Activated T-helper 2 cell treated with anti-CD3 and anti-CD28 coated beads, Interferon-gamma antibody, Interleukin-2, Interleukin-4, amounts not matched to agents 10 μg/mL and 5 μg/mL and 100 μg/mL, durations not matched to agents 14 hours and 24 hours and 36 hours (primary cell): ENCODE results near the gene MAP3K7. TPM values are rescaled to one million over a fixed set of nuclear protein-coding genes. Genes with fewer than 3 reads are reported as not detected.

ENCODE experiments used
- DNase-seq: peaks from one replicate; pipeline ENCODE4 v3.0.0; 2021; ENCODE audit warnings: low spot score
- H3K27ac Mint-ChIP-seq: one replicate; pipeline ENCODE4 v1.8.0; 2021; ENCODE audit warnings: mixed read lengths
- H3K27me3 Mint-ChIP-seq: one replicate; pipeline ENCODE4 v1.8.0; 2021; ENCODE audit warnings: low read depth, mixed read lengths
- H3K36me3 Mint-ChIP-seq: one replicate; pipeline ENCODE4 v1.8.0; 2021; ENCODE audit warnings: low read depth, mixed read lengths
- H3K4me1 Mint-ChIP-seq: one replicate; pipeline ENCODE4 v1.8.0; 2021; ENCODE audit warnings: low read depth, mixed read lengths
- H3K4me3 Mint-ChIP-seq: one replicate; pipeline ENCODE4 v1.8.0; 2021; ENCODE audit warnings: low read depth, mild to moderate bottlenecking, moderate library complexity, mixed read lengths
- H3K9me3 Mint-ChIP-seq: one replicate; pipeline ENCODE4 v1.8.0; 2021; ENCODE audit warnings: mixed read lengths
- intact Hi-C: fragments of 100-400 bp; cut with micrococcal nuclease; formaldehyde crosslinking; loops from one replicate; pipeline ENCODE4 v1.15.1; 2023
- total RNA-seq: library from RNA; stranded (reverse); gene quantifications from 2 replicates; pipeline ENCODE4 v1.2.3, GENCODE V29; 2022

MAP3K7 gene
- total RNA-seq, 1 donor from 2014 or later = 32.1 TPM

DNA sequence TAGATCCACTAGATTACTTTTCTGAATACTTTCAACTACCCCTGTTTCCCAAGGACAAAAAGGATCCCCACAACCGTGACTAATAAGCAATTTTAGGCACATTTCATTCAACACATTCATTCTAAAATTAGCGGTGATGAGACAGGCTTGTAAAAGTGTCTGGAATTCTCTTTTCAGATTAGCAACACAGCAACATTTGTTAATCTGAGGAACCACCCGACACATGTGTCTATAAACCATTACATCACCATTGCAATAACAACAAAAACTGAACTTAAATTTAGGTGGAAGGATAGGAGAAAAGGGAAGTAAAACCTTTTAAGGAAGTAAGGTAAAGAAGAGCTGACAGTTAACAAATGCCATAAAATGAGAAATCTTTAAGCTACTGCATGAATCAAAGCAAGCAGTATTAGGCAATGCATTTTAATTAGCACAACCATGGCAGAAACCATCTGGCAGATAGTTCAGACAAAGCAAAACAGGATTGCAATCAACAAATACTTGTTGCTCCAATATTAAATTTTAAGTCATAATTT, 49.1 kb downstream of the MAP3K7 start:
- H3K27me3 Mint-ChIP-seq = no peaks in the 10 kb centered on the region
- H3K9me3 Mint-ChIP-seq = no peaks in the 10 kb centered on the region
- H3K36me3 Mint-ChIP-seq = peaks cover 32% of the 10 kb centered on the region
- intact Hi-C loops = no loop called here
- no peak overlapping the region for H3K27ac Mint-ChIP-seq
- H3K4me1 Mint-ChIP-seq = peaks cover 16% of the 10 kb centered on the region
- no peak overlapping the region for H3K4me3 Mint-ChIP-seq
- DNase-seq = no peak

DNA sequence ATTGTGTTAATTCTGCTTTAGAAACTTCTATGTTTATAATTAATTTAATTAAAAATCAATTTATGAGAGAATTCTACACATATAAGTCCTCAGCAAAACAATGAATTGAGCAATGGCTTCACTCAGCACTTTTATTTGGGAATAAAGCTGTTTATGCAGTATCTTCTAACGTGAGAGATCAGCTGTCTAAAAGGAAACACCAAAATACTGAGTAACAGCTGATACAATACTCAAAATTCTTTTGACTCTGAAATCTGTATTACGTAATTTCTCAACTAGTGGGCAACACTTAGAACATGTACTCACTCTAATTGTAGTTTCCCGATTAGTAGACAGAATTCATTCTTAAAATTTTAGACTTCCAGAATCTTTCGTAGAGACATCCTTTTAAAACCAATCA, 49.8 kb downstream of the MAP3K7 start:
- H3K4me3 Mint-ChIP-seq = no peak overlapping the region
- no peak overlapping the region for H3K27ac Mint-ChIP-seq
- H3K4me1 Mint-ChIP-seq = peaks cover 16% of the 10 kb centered on the region
- H3K9me3 Mint-ChIP-seq = no peaks in the 10 kb centered on the region
- intact Hi-C loops = no loop called here
- H3K36me3 Mint-ChIP-seq = peaks cover 26% of the 10 kb centered on the region
- H3K27me3 Mint-ChIP-seq = no peaks in the 10 kb centered on the region
- DNase-seq = no peak

DNA sequence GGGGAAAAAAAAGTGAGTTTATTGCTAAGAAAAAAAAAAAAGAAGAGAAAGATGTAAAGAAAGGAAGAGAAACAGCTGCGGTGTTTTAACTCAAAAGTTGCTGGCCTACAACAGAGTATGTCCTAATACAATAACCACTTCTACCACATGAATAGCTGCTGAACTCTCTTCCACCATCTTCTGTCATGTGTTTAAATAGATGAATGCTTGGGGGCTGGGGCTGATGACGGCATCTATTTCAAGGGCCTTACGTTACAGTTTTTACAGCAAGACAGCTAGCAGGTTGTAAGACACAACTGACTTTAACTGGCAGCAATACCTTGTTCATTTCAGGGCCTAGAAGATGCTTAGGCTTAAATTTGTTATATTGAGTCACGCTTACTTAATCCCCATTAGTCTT, 50.4 kb downstream of the MAP3K7 start:
- Mint-ChIP-seq H3K27ac (no peak overlapping the region), H3K9me3 (no peaks in the 10 kb centered on the region), H3K27me3 (no peaks in the 10 kb centered on the region), H3K4me1 (peaks cover 16% of the 10 kb centered on the region), H3K36me3 (peaks cover 24% of the 10 kb centered on the region), H3K4me3 (no peak overlapping the region)
- intact Hi-C loops = no loop called here
- no peak for DNase-seq

DNA sequence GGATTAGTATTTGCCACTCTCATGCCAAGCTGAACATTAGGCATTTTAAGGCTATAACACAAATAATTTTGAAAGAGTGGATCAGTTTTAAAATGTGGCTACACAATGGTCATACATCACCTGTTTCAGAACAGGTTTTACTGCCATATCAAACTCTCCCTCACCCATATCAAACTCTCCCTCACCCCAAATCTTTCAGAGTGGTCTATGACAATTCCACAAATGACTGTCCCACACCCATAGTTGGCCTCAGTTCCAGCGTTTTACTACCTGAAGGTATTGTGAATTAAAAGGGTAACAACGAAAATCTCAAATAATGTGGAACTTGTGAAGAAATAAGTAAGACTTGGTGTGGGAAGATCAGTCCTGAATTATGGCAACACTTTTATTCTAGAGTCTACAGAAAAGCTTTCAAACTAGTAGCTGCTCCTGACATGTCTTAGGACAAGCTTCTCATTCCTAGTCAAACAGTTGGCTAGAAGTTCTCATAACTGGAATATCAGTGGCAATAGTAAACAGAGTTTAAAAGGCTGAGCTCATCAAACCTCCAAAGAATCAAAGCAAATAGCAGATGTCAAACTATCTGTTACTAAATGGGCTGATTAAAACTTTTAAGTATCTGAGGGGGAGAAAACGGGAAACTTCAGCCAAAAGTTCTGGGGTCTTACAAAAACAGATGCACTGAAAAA, 52.4 kb downstream of the MAP3K7 start:
- H3K4me3 Mint-ChIP-seq = no peak overlapping the region
- peak overlapping the region; percentile 11 for H3K27ac Mint-ChIP-seq
- no peaks in the 10 kb centered on the region for H3K9me3 Mint-ChIP-seq
- intact Hi-C loops = no loop called here
- no peak for DNase-seq
- H3K27me3 Mint-ChIP-seq = no peaks in the 10 kb centered on the region
- peaks cover 26% of the 10 kb centered on the region for H3K36me3 Mint-ChIP-seq
- peaks cover 16% of the 10 kb centered on the region for H3K4me1 Mint-ChIP-seq

DNA sequence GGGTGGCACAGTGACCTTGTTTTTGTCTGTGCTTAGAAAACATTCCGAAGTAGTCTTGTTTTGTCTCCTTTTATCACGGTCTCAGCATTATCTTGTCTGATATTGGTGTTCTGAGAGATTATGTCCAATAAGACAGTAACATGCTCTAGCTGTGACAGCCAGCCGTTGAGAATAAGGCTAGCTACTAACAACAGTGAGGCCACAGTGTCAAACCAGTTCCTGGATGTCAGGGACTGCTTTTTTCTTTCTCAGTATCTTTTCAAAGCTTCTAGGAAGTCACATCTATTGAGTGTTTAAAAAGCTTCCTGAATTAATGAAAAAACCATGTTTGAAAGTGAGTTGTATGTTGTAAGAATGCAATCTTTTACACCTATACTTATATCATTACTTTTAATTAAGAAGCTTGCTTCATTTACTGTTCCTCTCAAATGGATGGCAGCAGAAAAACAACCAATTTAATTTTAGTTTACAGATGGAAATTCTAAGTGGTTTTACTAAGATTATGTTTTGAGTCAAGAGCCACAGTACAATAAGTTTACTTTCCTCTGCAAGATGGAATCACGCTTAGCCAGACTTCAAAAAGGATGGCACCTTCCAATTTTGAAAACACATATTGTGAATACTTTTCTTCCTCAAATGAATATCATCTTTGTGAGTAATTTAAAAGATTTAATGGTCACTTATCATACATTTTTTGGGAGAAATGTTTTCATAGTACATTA, 53.1 kb downstream of the MAP3K7 start:
- Mint-ChIP-seq H3K27me3 (no peaks in the 10 kb centered on the region), H3K4me3 (no peak overlapping the region), H3K4me1 (peaks cover 16% of the 10 kb centered on the region), H3K27ac (peak overlapping the region; percentile 61), H3K36me3 (peaks cover 32% of the 10 kb centered on the region), H3K9me3 (no peaks in the 10 kb centered on the region)
- DNase-seq = no peak
- intact Hi-C loops = no loop called here

DNA sequence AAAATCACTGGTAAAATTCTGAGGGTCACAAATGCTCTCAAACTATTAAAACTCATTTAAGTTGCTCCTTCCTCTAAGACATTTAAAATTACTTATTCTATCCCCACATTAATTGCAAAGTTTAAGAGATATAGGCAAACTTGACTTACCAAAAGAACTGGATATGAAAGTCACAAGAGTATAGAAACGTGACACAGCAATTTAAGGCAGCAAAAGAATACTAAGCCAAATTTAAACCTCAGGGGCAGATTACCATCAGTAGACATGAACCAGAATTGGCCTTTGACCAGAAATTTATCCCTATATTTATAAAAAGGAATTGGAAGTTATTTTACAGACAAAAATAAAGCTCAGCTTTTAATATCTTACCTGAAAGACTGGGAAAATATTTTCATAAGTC, 56.0 kb downstream of the MAP3K7 start:
- H3K9me3 Mint-ChIP-seq = no peaks in the 10 kb centered on the region
- peaks cover 26% of the 10 kb centered on the region for H3K36me3 Mint-ChIP-seq
- peaks cover 14% of the 10 kb centered on the region for H3K4me1 Mint-ChIP-seq
- no peak for DNase-seq
- intact Hi-C loops = no loop called here
- no peak overlapping the region for H3K4me3 Mint-ChIP-seq
- H3K27ac Mint-ChIP-seq = no peak overlapping the region
- H3K27me3 Mint-ChIP-seq = no peaks in the 10 kb centered on the region

DNA sequence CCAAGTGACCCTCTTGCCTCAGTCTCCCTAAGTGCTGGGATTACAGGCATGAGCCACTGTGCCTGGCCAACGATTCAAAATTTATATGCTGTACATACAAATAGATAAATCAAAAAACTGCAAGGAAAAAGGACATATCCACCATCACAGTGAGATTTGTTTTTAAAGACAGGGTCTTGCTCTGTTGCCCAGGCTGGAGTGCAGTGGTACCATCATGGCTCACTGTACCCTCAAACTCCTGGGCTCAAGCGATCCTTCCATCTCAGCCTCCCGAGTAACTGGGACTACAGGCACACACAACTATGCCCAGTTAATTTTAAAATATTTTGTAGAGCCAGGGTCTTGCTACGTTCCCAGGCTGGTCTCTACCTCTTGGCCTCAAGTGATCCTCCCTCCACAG, 61.5 kb downstream of the MAP3K7 start:
- DNase-seq = no peak
- no peaks in the 10 kb centered on the region for H3K27me3 Mint-ChIP-seq
- H3K9me3 Mint-ChIP-seq = no peaks in the 10 kb centered on the region
- H3K36me3 Mint-ChIP-seq = peaks cover 26% of the 10 kb centered on the region
- H3K4me3 Mint-ChIP-seq = no peak overlapping the region
- no peaks in the 10 kb centered on the region for H3K4me1 Mint-ChIP-seq
- H3K27ac Mint-ChIP-seq = no peak overlapping the region
- intact Hi-C loops = no loop called here

DNA sequence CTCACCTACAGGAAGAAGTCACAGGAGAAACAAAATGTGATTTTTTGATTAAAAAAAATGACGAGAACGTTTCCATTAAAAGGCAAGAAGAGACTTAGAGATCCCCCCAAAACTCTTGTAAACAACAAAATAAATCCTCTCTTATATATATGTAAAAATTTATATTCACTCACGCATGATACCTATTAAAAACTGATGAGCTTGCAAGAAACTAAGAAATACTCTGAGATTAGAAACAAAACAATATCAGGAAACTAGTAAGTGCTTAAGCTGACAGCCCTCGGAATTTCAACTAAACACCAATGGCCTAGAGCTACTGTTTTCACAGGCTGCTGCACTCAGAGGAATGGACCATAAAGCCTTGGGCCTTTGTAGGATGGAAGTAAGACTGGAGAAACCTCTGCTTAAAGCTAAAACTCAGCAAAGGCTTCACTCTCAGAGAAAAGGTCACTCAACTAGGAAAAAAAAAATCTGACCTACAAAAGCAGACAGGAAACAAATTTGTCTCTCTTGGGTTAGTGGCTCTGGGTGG, 63.0 kb downstream of the MAP3K7 start:
- peaks cover 20% of the 10 kb centered on the region for H3K36me3 Mint-ChIP-seq
- no peaks in the 10 kb centered on the region for H3K27me3 Mint-ChIP-seq
- H3K9me3 Mint-ChIP-seq = no peaks in the 10 kb centered on the region
- H3K27ac Mint-ChIP-seq = no peak overlapping the region
- no peaks in the 10 kb centered on the region for H3K4me1 Mint-ChIP-seq
- intact Hi-C loops = no loop called here
- DNase-seq = no peak
- no peak overlapping the region for H3K4me3 Mint-ChIP-seq

DNA sequence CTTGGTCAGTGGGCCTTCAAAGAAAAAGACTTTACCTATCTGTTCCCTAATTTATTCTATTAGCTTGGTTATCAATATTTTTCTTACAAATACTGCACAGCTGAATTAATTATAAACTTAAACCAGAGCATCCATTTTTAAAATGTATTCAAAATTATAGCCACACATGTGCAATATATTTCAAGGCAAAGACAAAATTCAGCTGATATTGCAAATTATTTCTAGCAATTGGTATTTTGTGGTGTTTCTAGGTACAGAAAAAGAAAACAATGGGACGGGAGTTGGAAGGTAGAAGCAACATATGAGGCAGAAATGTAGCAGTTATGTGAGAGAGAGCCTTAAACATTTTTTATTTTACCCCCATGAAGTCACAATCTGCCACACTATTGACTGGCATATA, 64.9 kb downstream of the MAP3K7 start:
- no peaks in the 10 kb centered on the region for H3K9me3 Mint-ChIP-seq
- no peak overlapping the region for H3K27ac Mint-ChIP-seq
- DNase-seq = no peak
- H3K27me3 Mint-ChIP-seq = no peaks in the 10 kb centered on the region
- intact Hi-C loops = no loop called here
- H3K36me3 Mint-ChIP-seq = peaks cover 19% of the 10 kb centered on the region
- H3K4me3 Mint-ChIP-seq = no peak overlapping the region
- H3K4me1 Mint-ChIP-seq = no peaks in the 10 kb centered on the region

DNA sequence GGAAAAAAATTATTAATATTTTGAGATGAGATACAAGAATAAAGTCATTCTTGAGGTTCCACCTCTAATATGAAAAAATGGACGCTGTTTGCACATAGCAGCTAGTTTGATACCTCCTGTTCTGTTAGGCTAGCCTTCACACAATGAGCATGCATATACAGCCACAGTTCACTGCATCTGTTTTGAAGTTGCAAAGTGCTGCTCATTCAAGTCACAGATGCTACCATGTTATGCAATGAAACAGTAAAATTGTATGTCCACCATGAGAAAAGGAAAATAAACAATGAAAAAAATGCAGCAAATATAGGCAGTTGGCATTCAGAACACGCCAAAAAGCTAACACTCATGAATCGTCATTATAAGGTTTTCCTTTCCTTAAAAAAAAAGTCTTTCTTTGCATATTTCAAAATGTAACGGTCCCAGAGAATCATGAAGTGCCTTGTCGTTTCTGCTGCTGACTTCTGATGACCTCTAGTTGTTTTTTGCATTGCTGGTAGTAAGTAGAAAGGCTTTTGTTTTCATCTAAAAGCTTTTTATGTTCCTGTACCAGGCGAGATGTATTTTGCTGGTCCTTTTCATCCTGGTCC, 70.7 kb downstream of the MAP3K7 start:
- Mint-ChIP-seq H3K9me3 (no peaks in the 10 kb centered on the region), H3K27ac (no peak overlapping the region), H3K4me1 (no peaks in the 10 kb centered on the region), H3K36me3 (peaks cover 43% of the 10 kb centered on the region), H3K4me3 (no peak overlapping the region), H3K27me3 (no peaks in the 10 kb centered on the region)
- no peak for DNase-seq
- intact Hi-C loops = no loop called here

DNA sequence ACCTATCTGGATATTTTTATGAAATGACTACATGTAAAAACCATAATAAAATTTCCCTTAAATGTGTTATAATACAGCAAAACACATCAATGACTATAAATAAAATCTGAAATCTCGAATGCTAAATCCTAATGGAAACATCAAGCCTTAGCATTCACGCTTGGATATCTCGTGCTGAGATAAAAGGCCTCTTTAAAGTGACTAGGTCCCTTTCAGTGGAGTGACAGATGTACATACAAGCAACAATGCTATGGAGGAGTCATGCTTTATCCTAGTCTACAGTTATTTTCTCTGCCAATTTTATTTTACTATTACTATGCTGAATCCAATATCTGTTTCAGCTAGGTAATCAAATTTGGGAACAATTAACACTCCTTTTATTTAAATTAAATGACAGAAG, 72.4 kb downstream of the MAP3K7 start:
- Mint-ChIP-seq H3K4me1 (peaks cover 1% of the 10 kb centered on the region), H3K9me3 (no peaks in the 10 kb centered on the region), H3K27me3 (no peaks in the 10 kb centered on the region), H3K4me3 (no peak overlapping the region), H3K27ac (no peak overlapping the region), H3K36me3 (peaks cover 43% of the 10 kb centered on the region)
- DNase-seq = no peak
- intact Hi-C loops = no loop called here

DNA sequence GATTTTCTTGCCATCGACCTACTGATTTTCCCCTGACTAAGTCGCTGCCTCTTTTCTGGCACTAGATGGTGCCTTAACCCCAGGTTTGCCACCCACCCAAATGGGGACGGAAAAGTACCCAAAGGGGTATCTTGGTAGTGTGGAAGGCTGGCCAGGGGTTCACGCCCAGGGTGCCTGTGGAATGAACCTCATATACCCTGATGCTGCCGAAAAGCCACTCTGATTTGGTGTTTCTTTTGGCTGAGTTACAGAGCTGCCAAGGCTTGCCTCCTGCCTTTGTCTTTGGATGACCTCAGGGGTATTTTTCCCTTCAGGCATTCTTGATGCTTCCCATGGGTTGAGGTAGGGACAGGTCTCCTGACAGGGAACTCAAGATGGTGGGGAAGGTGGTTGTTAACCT, 78.1 kb downstream of the MAP3K7 start:
- intact Hi-C loops = no loop called here
- peaks cover 11% of the 10 kb centered on the region for H3K9me3 Mint-ChIP-seq

DNA sequence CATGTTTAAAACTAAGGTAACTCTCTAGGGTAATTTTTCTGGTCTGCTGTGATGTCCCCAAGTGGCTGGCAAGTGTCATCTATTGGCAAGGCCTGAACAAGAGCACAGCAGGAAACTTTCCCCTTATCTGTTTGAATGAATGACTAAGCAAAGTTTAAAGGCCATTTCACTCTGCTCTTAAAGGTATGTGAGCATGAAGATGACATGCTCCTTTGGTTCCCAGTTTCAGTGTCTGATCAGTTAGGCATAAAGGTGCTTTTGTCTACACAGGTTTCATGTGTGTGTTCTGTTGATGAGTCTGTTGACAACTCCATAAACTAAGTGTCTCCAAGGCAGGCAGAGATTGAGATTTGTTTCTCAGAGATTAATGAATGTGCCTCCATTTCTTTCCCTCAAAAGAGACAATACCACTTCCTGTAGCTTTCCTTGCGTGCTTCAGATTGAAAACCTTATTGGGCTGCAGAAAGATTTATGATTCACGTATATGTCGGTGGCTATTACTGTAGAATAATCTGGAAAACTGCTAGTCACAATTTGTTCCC, 83.9 kb downstream of the MAP3K7 start:
- H3K4me1 Mint-ChIP-seq = peaks cover 11% of the 10 kb centered on the region
- H3K9me3 Mint-ChIP-seq = peaks cover 1% of the 10 kb centered on the region
- no peaks in the 10 kb centered on the region for H3K36me3 Mint-ChIP-seq
- H3K4me3 Mint-ChIP-seq = no peak overlapping the region
- H3K27ac Mint-ChIP-seq = peak overlapping the region; percentile 72
- intact Hi-C loops = no loop called here
- H3K27me3 Mint-ChIP-seq = peaks cover 8% of the 10 kb centered on the region
- DNase-seq = no peak

More for the DNA sequence above, 78.1 kb downstream of the MAP3K7 start:
- Mint-ChIP-seq H3K27ac (peak overlapping the region; percentile 10), H3K4me1 (peaks cover 1% of the 10 kb centered on the region), H3K4me3 (no peak overlapping the region), H3K36me3 (peaks cover 33% of the 10 kb centered on the region), H3K27me3 (no peaks in the 10 kb centered on the region)
- no peak for DNase-seq
